HG03571 (cell line): ENCODE results near the gene FKBP6.
"Not testable (repeated sequence)": the region's sequence is repeated elsewhere in the genome, so short reads cannot be mapped to it uniquely, and the experiment has no call there.

Source experiments
- ATAC-seq: cut with Tn5 transposase; IDR thresholded peaks from one replicate; pipeline ENCODE4 v1.9.1; 2021; ENCODE audit not compliant: unreplicated experiment

The FKBP6 gene

GRCh38 chr7:73354196-73354595 lies 26.2 kb downstream of the FKBP6 start:
- no peak for ATAC-seq

- no peak for ATAC-seq
These were observed 26.9 kb downstream of the FKBP6 start for GRCh38 chr7:73354821-73355220.

- ATAC-seq: no peak
These were observed 28.2 kb downstream of the FKBP6 start for GRCh38 chr7:73356159-73356558.

DNA sequence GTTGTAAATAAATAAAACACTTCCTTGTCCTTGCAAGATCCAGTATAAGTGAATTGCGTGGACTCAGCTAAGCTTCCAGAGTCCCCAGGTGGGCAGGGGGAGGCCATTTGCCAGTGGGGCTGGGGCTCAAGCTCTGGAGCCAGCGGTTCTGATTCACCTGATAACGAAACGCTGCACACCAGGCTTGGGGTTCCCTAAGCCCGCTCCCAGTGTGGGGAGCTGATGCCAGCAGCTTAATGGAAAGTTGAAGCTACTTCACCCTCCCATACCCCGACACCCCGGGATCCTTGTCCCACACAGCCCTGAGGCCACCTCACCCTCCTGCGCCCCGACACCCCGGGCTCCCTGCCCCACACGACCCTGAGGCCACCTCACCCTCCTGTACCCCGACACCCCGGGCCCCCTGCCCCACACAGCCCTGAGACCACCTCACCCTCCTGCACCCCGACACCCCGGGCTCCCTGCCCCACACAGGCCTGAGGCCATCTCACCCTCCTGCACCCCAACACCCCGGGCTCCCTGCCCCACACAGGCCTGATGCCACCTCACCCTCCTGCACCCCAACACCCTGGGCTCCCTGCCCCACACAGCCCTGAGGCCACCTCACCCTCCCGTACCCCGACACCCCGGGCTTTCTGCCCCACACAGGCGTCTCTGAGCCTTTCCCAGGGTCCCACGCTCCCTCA lies 30.8 kb downstream of the FKBP6 start:
- ATAC-seq: no peak

DNA sequence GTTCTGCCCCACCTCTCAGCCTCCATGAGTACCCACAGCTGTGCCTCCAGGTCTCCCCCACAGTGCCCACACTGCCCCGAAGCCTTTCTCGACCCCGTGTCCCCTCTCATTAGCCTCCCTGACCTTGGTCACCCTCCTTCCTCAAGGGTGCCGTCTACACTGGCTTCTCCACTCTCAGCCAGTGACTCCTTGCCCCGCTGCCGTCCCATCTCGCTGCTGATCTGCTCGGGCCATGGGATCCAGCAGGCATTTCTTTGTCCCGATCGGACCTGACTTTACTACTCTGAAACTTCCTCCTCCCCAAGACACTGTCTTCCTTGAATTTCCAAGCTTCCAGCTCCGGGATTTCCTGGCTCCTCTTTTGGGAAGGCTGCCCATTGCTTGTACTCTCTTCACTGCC lies 31.3 kb downstream of the FKBP6 start:
- ATAC-seq: no peak

GRCh38 chr7:73359746-73360375 lies 31.9 kb downstream of the FKBP6 start:
- ATAC-seq: no peak

DNA sequence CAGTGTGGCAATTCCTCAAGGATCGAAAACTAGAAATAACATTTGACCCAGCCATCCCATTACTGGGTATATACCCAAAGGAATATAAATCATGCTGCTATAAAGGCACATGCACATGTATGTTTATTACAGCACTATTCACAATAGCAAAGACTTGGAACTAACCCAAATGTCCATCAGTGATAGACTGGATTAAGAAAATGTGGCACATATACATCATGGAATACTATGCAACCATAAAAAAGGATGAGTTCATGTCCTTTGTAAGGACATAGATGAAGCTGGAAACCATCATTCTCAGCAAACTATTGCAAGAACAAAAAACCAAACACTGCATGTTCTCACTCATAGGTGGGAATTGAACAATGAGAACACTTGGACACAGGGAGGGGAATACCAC lies 32.6 kb downstream of the FKBP6 start:
- not testable (repeated sequence) for ATAC-seq

DNA sequence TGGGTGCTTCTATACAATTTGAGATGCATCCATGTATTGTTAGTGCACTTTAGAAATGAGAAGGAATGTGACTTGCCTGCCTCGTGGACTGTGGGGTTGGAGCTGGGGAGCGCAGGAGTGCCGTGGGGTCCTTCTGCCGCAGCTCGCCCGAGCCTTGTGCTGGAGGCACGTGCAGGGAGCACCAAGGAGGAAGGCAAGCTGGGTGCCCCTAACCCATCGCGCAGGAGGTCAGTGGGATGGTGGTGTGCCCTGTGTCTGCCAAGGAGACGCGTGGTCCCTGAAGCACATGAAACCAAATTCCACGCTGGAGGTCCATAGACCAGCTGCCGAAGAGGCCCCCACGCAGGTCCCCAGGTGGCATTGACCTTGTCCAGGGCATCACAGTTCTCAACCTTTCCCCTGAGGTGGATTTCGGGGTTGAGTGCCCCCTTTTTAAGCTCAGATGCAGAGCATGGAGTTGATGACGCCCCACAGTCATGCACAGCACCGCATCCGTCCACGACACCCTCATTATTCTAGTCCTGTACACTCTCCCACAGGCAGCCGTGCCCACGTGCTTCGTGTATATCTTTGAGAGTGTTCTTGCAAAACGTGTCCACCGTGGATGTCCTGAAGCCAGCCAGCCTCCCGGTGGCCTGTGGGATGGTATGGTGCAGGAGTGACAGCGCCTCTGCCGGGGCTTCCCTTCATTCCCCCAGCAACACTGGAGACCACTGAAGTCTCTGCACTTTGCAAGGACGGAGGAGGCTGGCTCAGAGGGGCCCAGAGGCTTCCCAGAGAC lies 35.5 kb downstream of the FKBP6 start:
- ATAC-seq: no peak

- ATAC-seq: no peak
These were observed 36.2 kb downstream of the FKBP6 start for GRCh38 chr7:73364006-73364728.

DNA sequence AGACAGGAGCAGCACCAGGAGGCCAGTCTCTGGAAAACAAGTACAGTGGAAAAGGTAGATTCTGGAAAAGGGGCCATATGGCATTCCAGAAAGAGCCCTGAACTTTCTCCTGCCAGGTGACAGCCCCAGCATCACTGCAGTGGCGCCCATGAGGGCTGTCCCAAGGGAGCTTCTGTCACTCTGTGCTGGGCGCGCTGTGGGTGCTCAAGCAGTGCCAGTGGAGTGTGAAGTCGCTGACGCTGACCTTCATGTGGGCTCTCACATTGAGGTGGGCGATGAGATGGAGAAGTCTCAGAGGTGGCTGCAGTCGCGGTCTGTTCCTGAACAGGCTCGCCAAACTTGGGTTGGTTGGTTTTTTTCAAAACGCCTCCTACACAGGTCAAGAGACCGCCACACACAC lies 38.2 kb downstream of the FKBP6 start:
- no peak for ATAC-seq

GRCh38 chr7:73366990-73367389 lies 39.0 kb downstream of the FKBP6 start:
- no peak for ATAC-seq

DNA sequence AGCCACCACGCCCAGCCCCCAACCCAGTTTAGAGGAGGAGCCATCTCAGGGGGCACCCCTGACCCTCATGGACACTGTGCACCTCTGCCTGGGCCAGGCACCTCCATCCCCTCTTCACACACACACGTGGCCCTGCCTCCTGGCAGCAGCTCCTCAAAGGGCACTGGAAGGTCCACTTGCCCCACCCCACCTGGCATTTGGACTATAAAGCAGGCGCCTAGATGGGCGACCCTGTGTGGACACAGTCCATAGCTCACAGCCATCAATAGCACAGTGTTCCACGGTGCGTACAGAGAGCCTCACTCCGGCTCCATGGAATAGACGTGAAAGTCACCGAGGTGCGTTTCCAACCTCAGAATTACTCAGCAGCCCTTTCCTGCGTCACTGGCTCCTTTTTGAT lies 41.0 kb downstream of the FKBP6 start:
- ATAC-seq: no peak

DNA sequence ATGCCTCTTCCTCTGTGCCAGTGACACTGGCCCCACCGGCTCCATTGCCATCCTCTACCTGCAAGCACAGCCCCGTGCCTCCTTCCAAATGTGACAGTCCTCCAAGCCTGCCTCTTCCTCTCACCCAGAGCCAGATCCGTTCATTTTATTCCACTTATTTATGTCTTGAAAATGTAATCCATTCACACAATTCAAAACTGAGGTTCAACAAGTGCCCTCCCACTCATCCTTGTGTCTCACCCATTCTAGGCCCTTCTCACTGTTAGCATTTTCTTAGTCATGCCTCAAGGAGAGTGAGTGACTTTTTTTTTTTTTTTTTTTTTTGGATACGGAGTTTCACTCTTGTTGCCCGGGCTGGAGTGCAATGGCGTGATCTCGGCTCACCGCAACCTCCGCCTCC lies 41.7 kb downstream of the FKBP6 start:
- no peak for ATAC-seq

DNA sequence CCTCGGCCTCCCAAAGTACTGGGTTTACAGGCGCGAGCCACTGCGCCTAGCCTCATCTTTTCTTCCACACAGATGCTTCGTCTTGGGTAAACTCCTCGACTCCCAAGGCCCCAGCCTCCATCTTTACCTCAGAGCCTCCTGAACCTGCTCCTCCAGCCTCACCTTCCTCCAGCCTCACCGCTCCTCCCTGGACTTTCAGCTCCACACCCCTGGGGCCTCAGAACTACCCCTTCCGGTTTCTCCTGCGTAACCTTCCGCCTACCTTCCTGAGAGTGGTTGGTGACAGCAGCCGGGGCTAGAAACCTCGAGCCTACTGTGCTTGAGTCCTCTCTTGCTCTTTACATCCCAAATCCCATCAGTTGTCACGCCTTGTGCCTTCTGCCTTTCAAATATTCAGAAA lies 45.8 kb downstream of the FKBP6 start:
- no peak for ATAC-seq

DNA sequence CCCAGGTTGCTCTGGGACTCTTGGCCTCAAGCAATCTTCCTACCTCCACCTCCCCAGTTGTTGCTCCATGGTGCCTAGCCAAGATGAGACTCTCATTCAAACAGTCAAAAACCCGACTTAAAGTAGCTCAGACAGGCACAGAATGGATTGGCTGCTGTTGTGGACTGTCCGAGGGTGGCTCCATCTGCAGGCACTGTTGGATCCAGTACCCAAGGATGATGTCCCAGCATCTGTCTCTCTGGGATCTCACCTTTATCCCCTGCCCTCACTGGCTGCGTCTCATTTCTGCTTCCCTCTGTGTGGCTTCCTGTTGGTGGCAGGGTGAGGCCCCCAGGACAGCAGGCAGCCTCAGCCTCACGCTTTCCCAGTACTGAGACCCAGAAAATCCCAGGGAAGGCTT lies 48.3 kb downstream of the FKBP6 start:
- ATAC-seq: not testable (repeated sequence)

GRCh38 chr7:73376671-73377412 lies 48.9 kb downstream of the FKBP6 start:
- ATAC-seq: no peak

- not testable (repeated sequence) for ATAC-seq
These were observed 49.6 kb downstream of the FKBP6 start for GRCh38 chr7:73377413-73378200.

DNA sequence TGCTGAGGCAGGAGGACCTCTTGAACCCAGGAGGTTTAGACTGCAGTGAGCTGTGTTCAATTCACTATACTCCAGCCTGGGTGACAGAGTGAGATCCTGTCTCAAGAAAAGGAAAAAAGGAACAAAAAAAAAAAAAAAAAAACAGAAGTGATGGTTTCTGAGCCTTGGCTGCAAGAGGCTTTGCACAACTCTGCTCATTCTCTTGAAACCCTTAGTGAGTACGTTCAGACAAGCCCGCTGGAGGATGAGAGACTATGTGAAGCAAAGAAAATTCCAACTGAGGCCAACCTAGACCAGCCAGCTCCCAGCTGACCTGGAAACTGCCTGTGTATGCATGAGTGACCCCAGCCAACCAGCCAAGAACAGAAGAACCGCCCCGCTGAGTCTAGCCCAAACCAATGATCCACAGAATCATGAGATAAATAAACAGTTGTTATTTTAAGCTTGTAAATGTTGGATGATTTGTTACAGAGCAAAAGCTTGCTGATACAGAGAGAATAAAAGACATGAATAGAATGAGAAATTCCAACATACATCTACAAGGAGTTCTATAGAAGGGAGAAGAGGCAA lies 55.1 kb downstream of the FKBP6 start:
- no peak for ATAC-seq

GRCh38 chr7:73387221-73387828 lies 59.4 kb downstream of the FKBP6 start:
- ATAC-seq: no peak
